ENCODE data around the gene MYRFL.

DNA sequence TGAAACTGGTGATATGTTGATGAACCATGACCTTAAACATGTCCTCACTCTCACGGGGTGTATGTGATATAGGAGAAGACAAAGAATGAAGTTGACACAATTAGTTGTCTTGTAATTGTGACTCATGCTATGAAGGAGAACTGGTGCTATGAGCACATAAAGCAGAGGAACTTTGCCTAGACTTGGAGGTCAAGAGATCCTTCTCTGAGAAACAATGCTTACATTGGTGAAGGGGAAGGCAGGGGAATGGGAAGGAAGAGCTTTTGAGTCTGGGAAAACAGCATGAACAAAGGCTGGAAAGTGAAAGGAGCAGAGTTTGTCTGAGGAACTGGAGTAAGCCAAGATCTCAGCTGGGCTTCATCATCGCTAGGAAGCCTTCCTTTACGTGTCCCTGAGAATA lies 83.2 kb downstream of the MYRFL start:
- TF ChIP-seq CTCF (conservative IDR thresholded peaks at IDR 0.05) (no peak), EZH2 (IDR thresholded peaks at IDR 0.05; ENCODE audit: low read depth) (no peak)
